Ascending aorta (tissue), 2 donors: ENCODE data around the gene KEAP1. TPM values are rescaled to one million over a fixed set of nuclear protein-coding genes. Genes with fewer than 3 reads are reported as not detected.

ENCODE experiments used
- DNase-seq, 2 donors: peaks; one replicate each; pipeline ENCODE4 v3.0.0-alpha.2; 2019; ENCODE audit warnings: low spot score in 2 of 2
- H3K27ac ChIP-seq, 2 donors: fragments of 200-600 bp; sonication (generic); one replicate each; pipeline ENCODE4 v1.5.1; 2016 to 2017; ENCODE audit warnings: mild to moderate bottlenecking in 1 of 2
- H3K27me3 ChIP-seq: fragments of 200-600 bp; sonication (generic); one replicate; pipeline ENCODE4 v1.5.1; 2017
- H3K36me3 ChIP-seq, 2 donors: fragments of 200-600 bp; sonication (generic); one replicate each; pipeline ENCODE4 v1.5.1; 2016
- H3K4me1 ChIP-seq, 2 donors: fragments of 200-600 bp; sonication (generic); one replicate each; pipeline ENCODE4 v1.5.1; 2016 to 2017; ENCODE audit warnings: mild to moderate bottlenecking in 1 of 2
- H3K4me3 ChIP-seq, 2 donors: fragments of 200-600 bp; sonication (generic); one replicate each; pipeline ENCODE4 v1.5.1; 2016 to 2017; ENCODE audit warnings: mild to moderate bottlenecking in 1 of 2
- H3K9me3 ChIP-seq, 2 donors: fragments of 200-600 bp; sonication (generic); one replicate each; pipeline ENCODE4 v1.5.1; 2016
- CTCF ChIP-seq, 3 experiments: fragments of 200-600 bp in 2 of 3; fragments of 450-650 bp in 1 of 3; sonication (generic) in 2 of 3; IDR thresholded peaks; one replicate each; pipeline ENCODE4 v1.5.1; 2016 to 2019; ENCODE audit warnings: antibody characterized with exemption in 3 of 3, mild to moderate bottlenecking in 1 of 3, moderate library complexity in 1 of 3
- intact Hi-C: fragments of 100-400 bp; cut with DNase I; formaldehyde crosslinking; loops from one replicate; pipeline ENCODE4 v1.15.1; 2023
- total RNA-seq: library from RNA; depleted of rRNA; stranded (reverse); fragments of >200 nt; gene quantifications from one replicate; pipeline ENCODE4 v1.1.0, GENCODE V29; 2016

KEAP1 gene
- total RNA-seq, 1 donor from 2014 or later: 57.8 TPM

- Histone ChIP-seq H3K4me1 (no peaks in the 10 kb centered on the region), H3K9me3 (no peaks in the 10 kb centered on the region), H3K4me3 (no peak overlapping the region), H3K27ac (no peak overlapping the region), H3K36me3 (peaks cover 17 to 22% of the 10 kb centered on the region in 2 donors), H3K27me3 (no peaks in the 10 kb centered on the region)
- DNase-seq: no peak
- TF ChIP-seq CTCF (IDR thresholded peaks at IDR 0.05): no peak
- intact Hi-C loops: no loop called here
Observed at GRCh38 chr19:10449037-10449436, 54.1 kb downstream of the KEAP1 start.

GRCh38 chr19:10442698-10443097, 60.5 kb downstream of the KEAP1 start:
- Histone ChIP-seq H3K9me3 (no peaks in the 10 kb centered on the region), H3K27me3 (no peaks in the 10 kb centered on the region), H3K4me3 (no peak overlapping the region), H3K36me3 (peaks cover 3 to 5% of the 10 kb centered on the region in 2 donors), H3K27ac (no peak overlapping the region), H3K4me1 (no peaks in the 10 kb centered on the region)
- DNase-seq: no peak
- intact Hi-C loops: no loop called here
- TF ChIP-seq CTCF (IDR thresholded peaks at IDR 0.05): no peak

- Histone ChIP-seq H3K27ac (no peak overlapping the region), H3K4me1 (no peaks in the 10 kb centered on the region), H3K27me3 (no peaks in the 10 kb centered on the region), H3K4me3 (no peak overlapping the region), H3K9me3 (no peaks in the 10 kb centered on the region), H3K36me3 (peaks cover 0 to 2% of the 10 kb centered on the region in 2 donors)
- no peak for DNase-seq
- intact Hi-C loops: no loop called here
- no peak for TF ChIP-seq CTCF (IDR thresholded peaks at IDR 0.05)
Observed at GRCh38 chr19:10439588-10439987, 63.6 kb downstream of the KEAP1 start.

Other genes starting within 250 kb of the KEAP1 start
- 74.8 TPM for gene ICAM1, start 232.2 kb downstream of the KEAP1 start, total RNA-seq
- gene ICAM4, start 216.4 kb downstream of the KEAP1 start, total RNA-seq: not detected
- 2.2 TPM for gene ICAM5, start 213.4 kb downstream of the KEAP1 start, total RNA-seq
- gene ZGLP1, start 193.5 kb downstream of the KEAP1 start, total RNA-seq: not detected
- gene FDX2, start 187.3 kb downstream of the KEAP1 start, total RNA-seq: 16.8 TPM
- 51.8 TPM for gene RAVER1, start 169.8 kb downstream of the KEAP1 start, total RNA-seq
- 0.11 TPM for gene ICAM3, start 163.7 kb downstream of the KEAP1 start, total RNA-seq
- gene TYK2, start 122.8 kb downstream of the KEAP1 start, total RNA-seq: 80.7 TPM
- gene CDC37, start 99.8 kb downstream of the KEAP1 start, total RNA-seq: 183 TPM
- 59.9 TPM for gene PDE4A, start 82.8 kb downstream of the KEAP1 start, total RNA-seq
- 3.1 TPM for gene S1PR5, start 14.1 kb upstream of the KEAP1 start, total RNA-seq
- 11.0 TPM for gene ATG4D, start 40.5 kb upstream of the KEAP1 start, total RNA-seq
- 21.9 TPM for gene KRI1, start 62.7 kb upstream of the KEAP1 start, total RNA-seq
- 20.3 TPM for gene CDKN2D, start 65.6 kb upstream of the KEAP1 start, total RNA-seq
- not detected for gene AP1M2, start 84.0 kb upstream of the KEAP1 start, total RNA-seq
- gene SLC44A2, start 122.2 kb upstream of the KEAP1 start, total RNA-seq: 354 TPM
- gene ILF3, start 151.0 kb upstream of the KEAP1 start, total RNA-seq: 168 TPM
- 36.8 TPM for gene QTRT1, start 198.1 kb upstream of the KEAP1 start, total RNA-seq
- 113 TPM for gene DNM2, start 214.7 kb upstream of the KEAP1 start, total RNA-seq